Measurements from ENCODE around the gene SYTL3. TPM values are rescaled to one million over a fixed set of nuclear protein-coding genes. Genes with fewer than 3 reads are reported as not detected.
A peak's percentile ranks its signal among the peaks of the same experiment; 100 is the strongest.

Gene SYTL3
- total and polyA plus RNA-seq, 8 donors: 3.1 to 14.6 (median 5.3) TPM

GRCh38 chr6:158767709-158768108 is 117.9 kb downstream of the SYTL3 start:
- peaks cover 0 to 44% (median 6%) of the 10 kb centered on the region in 4 donors for H3K4me1 ChIP-seq
- WGBS, 5 donors: 88 to 92% (median 90%) methylated on average over 6 of the region's 6 CpGs
- TF ChIP-seq POLR2A (IDR thresholded peaks at IDR 0.05) (no peak), POLR2AphosphoS5 (IDR thresholded peaks at IDR 0.05) (no peak), CTCF (IDR thresholded peaks at IDR 0.05) (no peak), EP300 (IDR thresholded peaks at IDR 0.05) (no peak)
- intact Hi-C loops (cut with DNase I; ENCODE audit: low total_unique reads): no loop called here
- DNase-seq: peak in 1 of 2 donors; percentile 10
- H3K4me3 ChIP-seq: no peak overlapping the region
- H3K9me3 ChIP-seq: no peaks in the 10 kb centered on the region
- peaks cover 72 to 94% (median 89%) of the 10 kb centered on the region in 4 donors for H3K36me3 ChIP-seq
- no peaks in the 10 kb centered on the region for H3K27me3 ChIP-seq
- H3K27ac ChIP-seq: no peak overlapping the region

- Histone ChIP-seq H3K27ac (no peak overlapping the region), H3K27me3 (no peaks in the 10 kb centered on the region), H3K4me3 (no peak overlapping the region), H3K4me1 (peaks cover 0 to 43% (median 5%) of the 10 kb centered on the region in 4 donors), H3K9me3 (no peaks in the 10 kb centered on the region), H3K36me3 (peaks cover 78 to 98% (median 94%) of the 10 kb centered on the region in 4 donors)
- intact Hi-C loops (cut with DNase I; ENCODE audit: low total_unique reads): no loop called here
- no peak for DNase-seq
- no peak for TF ChIP-seq EP300 (IDR thresholded peaks at IDR 0.05)
- TF ChIP-seq CTCF (IDR thresholded peaks at IDR 0.05): no peak
- no peak for TF ChIP-seq POLR2A (IDR thresholded peaks at IDR 0.05)
- no peak for TF ChIP-seq POLR2AphosphoS5 (IDR thresholded peaks at IDR 0.05)
- WGBS, 5 donors: 84 to 92% (median 89%) methylated on average over 8 of the region's 8 CpGs
Observed at GRCh38 chr6:158768436-158768835, 118.6 kb downstream of the SYTL3 start.

GRCh38 chr6:158769234-158769770 is 119.4 kb downstream of the SYTL3 start:
- Histone ChIP-seq H3K9me3 (no peaks in the 10 kb centered on the region), H3K27me3 (no peaks in the 10 kb centered on the region), H3K4me1 (peaks cover 0 to 44% (median 5%) of the 10 kb centered on the region in 4 donors), H3K36me3 (peaks cover 87 to 100% (median 100%) of the 10 kb centered on the region in 4 donors), H3K27ac (no peak overlapping the region), H3K4me3 (no peak overlapping the region)
- 83 to 95% (median 87%) methylated on average over 11 to 13 of the region's 13 CpGs for WGBS, 5 donors
- TF ChIP-seq EP300 (IDR thresholded peaks at IDR 0.05) (no peak), POLR2A (IDR thresholded peaks at IDR 0.05) (no peak), CTCF (IDR thresholded peaks at IDR 0.05) (no peak), POLR2AphosphoS5 (IDR thresholded peaks at IDR 0.05) (peak in 1 of 3 donors; percentile 11)
- no peak for DNase-seq
- intact Hi-C loops (cut with DNase I; ENCODE audit: low total_unique reads): no loop called here

DNA sequence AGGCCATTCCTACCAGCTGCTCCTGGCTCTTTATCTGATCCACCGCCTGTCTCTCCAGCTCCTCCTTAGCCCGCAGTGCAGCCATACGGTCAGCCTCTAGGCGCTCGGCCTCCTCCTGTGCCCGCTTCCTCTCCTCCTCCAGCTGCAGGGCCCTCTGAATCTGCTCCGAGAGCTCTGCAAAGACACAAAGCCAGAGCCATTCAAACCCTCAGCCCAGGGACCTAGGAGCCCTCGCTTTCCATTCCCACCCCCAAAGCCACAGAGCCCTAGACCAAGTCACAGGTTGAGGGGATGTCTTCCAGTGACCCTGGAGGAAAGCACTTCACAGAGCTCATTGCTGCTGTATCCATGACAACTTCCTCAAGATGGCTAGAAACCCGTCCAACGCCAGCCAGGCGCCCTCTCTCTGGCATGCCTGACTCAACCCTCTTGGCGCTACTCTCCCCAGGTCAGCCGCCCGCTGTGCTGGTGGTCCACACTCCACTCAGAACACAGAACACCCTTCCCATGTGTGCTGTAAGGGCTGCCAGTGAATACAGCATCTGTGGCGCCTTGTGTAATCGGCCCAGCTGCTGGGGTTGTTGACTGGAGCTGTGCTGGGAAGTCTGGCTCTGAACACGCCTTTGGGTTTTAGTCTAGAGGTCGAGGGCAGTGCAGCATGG is 120.0 kb downstream of the SYTL3 start:
- no peak for TF ChIP-seq EP300 (IDR thresholded peaks at IDR 0.05)
- TF ChIP-seq POLR2AphosphoS5 (IDR thresholded peaks at IDR 0.05): no peak
- TF ChIP-seq CTCF (IDR thresholded peaks at IDR 0.05): no peak
- no peak for TF ChIP-seq POLR2A (IDR thresholded peaks at IDR 0.05)
- H3K4me3 ChIP-seq: no peak overlapping the region
- no peaks in the 10 kb centered on the region for H3K27me3 ChIP-seq
- H3K27ac ChIP-seq: no peak overlapping the region
- peaks cover 93 to 100% (median 100%) of the 10 kb centered on the region in 4 donors for H3K36me3 ChIP-seq
- peaks cover 0 to 41% (median 5%) of the 10 kb centered on the region in 4 donors for H3K4me1 ChIP-seq
- DNase-seq: peak in 1 of 2 donors; percentile 49
- intact Hi-C loops (cut with DNase I; ENCODE audit: low total_unique reads): loop anchor here (10.0 kb wide), 1 partner anchor 55 kb away; no protein-coding TSS in a partner anchor
- 88 to 91% (median 89%) methylated on average over 11 to 18 of the region's 18 CpGs for WGBS, 5 donors
- H3K9me3 ChIP-seq: no peaks in the 10 kb centered on the region

All from stomach (tissue), 9 donors.